AG04450 (cell line): ENCODE measurements around the gene UQCRQ. TPM values are rescaled to one million over a fixed set of nuclear protein-coding genes. Genes with fewer than 3 reads are reported as not detected.

Source experiments
- CTCF ChIA-PET: fragments of 300-600, 350-600 bp; formaldehyde crosslinking; extraction: SDS; loops from one replicate; lab custom pipeline; 2022; ENCODE audit warnings: antibody characterized with exemption, inconsistent platforms; lab: Charles Lee
- POLR2A ChIA-PET: fragments of 350-600 bp; formaldehyde crosslinking; extraction: SDS; loops from one replicate; lab custom pipeline; 2021; ENCODE audit warnings: antibody characterized with exemption, inconsistent platforms; lab: Yijun Ruan, JAX
- DNase-seq: peaks from one replicate; pipeline ENCODE4 v3.0.0-alpha.2; 2011; ENCODE audit warnings: low read depth, low spot score
- H3K27ac ChIP-seq: one replicate; pipeline ENCODE4 v1.5.1; 2012; ENCODE audit warnings: low read depth, low read length, control low read depth
- H3K27me3 ChIP-seq: one replicate; pipeline ENCODE4 v1.6.0; 2012; ENCODE audit warnings: low read length; ENCODE audit not compliant: control insufficient read depth, insufficient read depth
- H3K4me3 ChIP-seq: 2 replicates; pipeline ENCODE4 v1.5.1; 2011; ENCODE audit warnings: mild to moderate bottlenecking, low read depth, low read length, control low read depth
- H3K9me3 ChIP-seq: 2 replicates; pipeline ENCODE4 v1.5.1; 2012; ENCODE audit warnings: low read length; ENCODE audit not compliant: control insufficient read depth, insufficient read depth
- CTCF ChIP-seq: IDR thresholded peaks from 2 replicates; pipeline ENCODE4 v1.5.1; 2011; ENCODE audit warnings: low read depth, low read length, control low read depth, inconsistent platforms
- polyA plus RNA-seq: library from polyadenylated mRNA; depleted of rRNA; stranded (reverse); fragments of >200 nt; gene quantifications from 2 replicates; pipeline ENCODE4 v1.2.3, GENCODE V29; 2011

The UQCRQ gene
- polyA plus RNA-seq, 1 experiment = 318 TPM

DNA sequence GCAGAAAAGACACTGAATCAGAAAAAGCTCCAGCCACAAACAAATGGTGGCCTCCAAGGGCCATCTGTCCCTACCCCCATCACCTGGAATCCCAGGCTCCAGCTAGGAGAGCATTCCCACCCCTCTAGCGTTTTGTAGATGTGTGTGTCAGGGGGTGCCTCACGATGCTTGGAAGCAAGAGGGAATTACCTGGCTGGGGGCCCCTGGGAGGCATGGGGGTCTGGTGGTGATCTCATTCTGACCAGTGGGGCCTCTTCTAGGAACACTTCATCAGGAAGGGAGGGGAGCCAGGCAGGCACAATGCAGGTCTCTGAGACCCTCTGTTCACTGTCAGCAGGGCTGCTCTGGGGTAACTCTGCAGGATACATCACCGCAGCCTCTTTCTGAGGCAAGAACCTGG is 42.0 kb upstream of the UQCRQ start:
- H3K4me3 ChIP-seq = no peak overlapping the region
- H3K9me3 ChIP-seq = no peaks in the 10 kb centered on the region
- no peak for TF ChIP-seq CTCF
- ChIA-PET POLR2A (no interaction called here), CTCF (interaction anchor here (8.2 kb wide), 1 partner anchor 71 kb away, joined by 147 read pairs; no protein-coding TSS in a partner anchor)
- H3K27ac ChIP-seq = no peak overlapping the region
- no peak for DNase-seq
- no peaks in the 10 kb centered on the region for H3K27me3 ChIP-seq

GRCh38 chr5:132825033-132825833 is 41.2 kb upstream of the UQCRQ start:
- H3K4me3 ChIP-seq = no peak overlapping the region
- no peak overlapping the region for H3K27ac ChIP-seq
- no peak for TF ChIP-seq CTCF
- H3K9me3 ChIP-seq = no peaks in the 10 kb centered on the region
- ChIA-PET POLR2A (no interaction called here), CTCF (no interaction called here)
- no peaks in the 10 kb centered on the region for H3K27me3 ChIP-seq
- no peak for DNase-seq

DNA sequence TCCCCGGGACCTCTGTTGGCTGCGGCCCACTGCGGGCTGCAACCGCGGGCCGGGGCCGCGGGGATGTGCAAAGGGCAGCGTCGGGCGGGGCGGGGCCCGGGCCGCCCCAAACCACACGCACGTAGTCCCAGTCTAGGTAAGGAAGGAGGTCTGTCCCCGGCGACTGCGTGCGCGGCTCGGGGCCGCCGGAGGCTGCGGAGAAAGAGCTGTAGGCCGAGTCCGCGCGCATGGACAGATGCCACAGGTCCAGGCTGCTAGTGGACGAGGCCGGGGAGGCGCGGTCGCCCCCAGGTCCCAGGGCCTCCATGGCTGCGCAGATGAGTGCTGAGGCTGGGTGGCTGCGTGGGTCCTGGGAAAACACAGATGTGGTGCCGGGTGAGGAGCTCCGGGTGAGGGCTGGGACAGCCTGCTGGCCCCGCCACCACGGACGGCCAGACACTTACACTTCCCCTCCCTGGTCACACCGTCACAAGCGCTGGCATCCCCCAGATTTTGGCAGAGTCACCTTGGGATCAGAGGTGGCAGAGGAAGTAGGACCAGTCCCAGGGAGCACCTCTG is 40.5 kb upstream of the UQCRQ start:
- H3K9me3 ChIP-seq = no peaks in the 10 kb centered on the region
- POLR2A ChIA-PET = no interaction called here
- no peak for DNase-seq
- H3K27me3 ChIP-seq = no peaks in the 10 kb centered on the region
- no peak overlapping the region for H3K27ac ChIP-seq
- H3K4me3 ChIP-seq = no peak overlapping the region
- TF ChIP-seq CTCF = no peak
- CTCF ChIA-PET = interaction anchor here (1.2 to 5.3 kb wide), 3 partner anchors 8 to 439 kb away, joined by 3 to 35 read pairs (median 4); no protein-coding TSS in a partner anchor

DNA sequence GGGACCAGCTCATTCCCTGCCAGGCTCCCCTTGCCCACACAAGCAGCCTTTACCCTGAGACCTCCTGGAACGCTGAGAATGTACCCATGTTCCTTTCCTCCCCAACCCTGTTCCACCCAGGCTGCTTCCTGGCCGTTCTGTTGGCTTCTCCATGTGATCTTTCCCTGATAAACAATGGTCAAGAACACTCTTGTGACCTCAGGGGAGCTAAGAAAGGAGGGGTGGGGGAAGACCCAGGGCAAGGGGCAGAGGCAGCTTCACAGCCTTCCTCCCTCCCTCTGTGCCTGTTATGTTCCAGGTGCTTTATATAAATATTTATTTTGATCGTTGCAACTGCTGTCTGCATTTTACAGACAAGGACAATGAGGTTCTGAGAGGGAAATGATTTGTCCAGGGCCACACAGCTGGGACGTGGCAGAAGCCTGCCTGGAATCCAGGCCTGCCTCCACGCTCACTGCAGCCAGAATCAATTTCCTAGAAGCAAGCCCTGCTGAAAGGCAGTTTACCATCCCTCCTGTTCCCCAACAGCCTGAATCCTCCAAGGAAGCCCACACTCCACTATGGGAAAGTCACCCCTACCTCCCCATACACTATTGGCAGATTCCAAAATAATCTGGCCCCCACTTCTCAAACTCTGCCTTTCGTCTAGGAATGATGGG is 39.9 kb upstream of the UQCRQ start:
- CTCF ChIA-PET = interaction anchor here (1.2 to 5.3 kb wide), 3 partner anchors 9 to 440 kb away, joined by 3 to 35 read pairs (median 4); no protein-coding TSS in a partner anchor
- Histone ChIP-seq H3K27me3 (no peaks in the 10 kb centered on the region), H3K4me3 (no peak overlapping the region), H3K27ac (no peak overlapping the region), H3K9me3 (no peaks in the 10 kb centered on the region)
- no peak for TF ChIP-seq CTCF
- no peak for DNase-seq
- POLR2A ChIA-PET = no interaction called here
